ENCODE results near the gene SYT9.

Gene SYT9

GRCh38 chr11:7245341-7245740 lies 6.4 kb upstream of the SYT9 start (continued):
- TF ChIP-seq, protein P1, sequence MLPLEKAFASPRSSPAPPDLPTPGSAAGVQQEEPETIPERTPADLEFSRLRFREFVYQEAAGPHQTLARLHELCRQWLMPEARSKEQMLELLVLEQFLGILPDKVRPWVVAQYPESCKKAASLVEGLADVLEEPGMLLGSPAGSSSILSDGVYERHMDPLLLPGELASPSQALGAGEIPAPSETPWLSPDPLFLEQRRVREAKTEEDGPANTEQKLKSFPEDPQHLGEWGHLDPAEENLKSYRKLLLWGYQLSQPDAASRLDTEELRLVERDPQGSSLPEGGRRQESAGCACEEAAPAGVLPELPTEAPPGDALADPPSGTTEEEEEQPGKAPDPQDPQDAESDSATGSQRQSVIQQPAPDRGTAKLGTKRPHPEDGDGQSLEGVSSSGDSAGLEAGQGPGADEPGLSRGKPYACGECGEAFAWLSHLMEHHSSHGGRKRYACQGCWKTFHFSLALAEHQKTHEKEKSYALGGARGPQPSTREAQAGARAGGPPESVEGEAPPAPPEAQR (tag by site-specific recombination; IDR thresholded peaks at IDR 0.05), result no peak
- TF ChIP-seq, protein P2, sequence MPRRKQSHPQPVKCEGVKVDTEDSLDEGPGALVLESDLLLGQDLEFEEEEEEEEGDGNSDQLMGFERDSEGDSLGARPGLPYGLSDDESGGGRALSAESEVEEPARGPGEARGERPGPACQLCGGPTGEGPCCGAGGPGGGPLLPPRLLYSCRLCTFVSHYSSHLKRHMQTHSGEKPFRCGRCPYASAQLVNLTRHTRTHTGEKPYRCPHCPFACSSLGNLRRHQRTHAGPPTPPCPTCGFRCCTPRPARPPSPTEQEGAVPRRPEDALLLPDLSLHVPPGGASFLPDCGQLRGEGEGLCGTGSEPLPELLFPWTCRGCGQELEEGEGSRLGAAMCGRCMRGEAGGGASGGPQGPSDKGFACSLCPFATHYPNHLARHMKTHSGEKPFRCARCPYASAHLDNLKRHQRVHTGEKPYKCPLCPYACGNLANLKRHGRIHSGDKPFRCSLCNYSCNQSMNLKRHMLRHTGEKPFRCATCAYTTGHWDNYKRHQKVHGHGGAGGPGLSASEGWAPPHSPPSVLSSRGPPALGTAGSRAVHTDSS (tag by site-specific recombination; IDR thresholded peaks at IDR 0.05), result no peak
- TF ChIP-seq, protein P3, sequence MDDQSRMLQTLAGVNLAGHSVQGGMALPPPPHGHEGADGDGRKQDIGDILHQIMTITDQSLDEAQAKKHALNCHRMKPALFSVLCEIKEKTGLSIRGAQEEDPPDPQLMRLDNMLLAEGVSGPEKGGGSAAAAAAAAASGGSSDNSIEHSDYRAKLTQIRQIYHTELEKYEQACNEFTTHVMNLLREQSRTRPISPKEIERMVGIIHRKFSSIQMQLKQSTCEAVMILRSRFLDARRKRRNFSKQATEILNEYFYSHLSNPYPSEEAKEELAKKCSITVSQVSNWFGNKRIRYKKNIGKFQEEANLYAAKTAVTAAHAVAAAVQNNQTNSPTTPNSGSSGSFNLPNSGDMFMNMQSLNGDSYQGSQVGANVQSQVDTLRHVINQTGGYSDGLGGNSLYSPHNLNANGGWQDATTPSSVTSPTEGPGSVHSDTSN (CRISPR knock-in tag; IDR thresholded peaks at IDR 0.05), result no peak
- no peak for TF ChIP-seq ZNF302 (tag by site-specific recombination; IDR thresholded peaks at IDR 0.05; ENCODE audit: low read depth)
- peak; percentile 31; the same call in 1 of the 2 replicates for TF ChIP-seq ZBTB21 (tag by site-specific recombination; IDR thresholded peaks at IDR 0.05)
- no peak for TF ChIP-seq ZNF324 (tag by site-specific recombination; IDR thresholded peaks at IDR 0.05)
- TF ChIP-seq ZNF341 (tag by site-specific recombination; IDR thresholded peaks at IDR 0.05; ENCODE audit: low read depth), result no peak
- TF ChIP-seq, protein P4, sequence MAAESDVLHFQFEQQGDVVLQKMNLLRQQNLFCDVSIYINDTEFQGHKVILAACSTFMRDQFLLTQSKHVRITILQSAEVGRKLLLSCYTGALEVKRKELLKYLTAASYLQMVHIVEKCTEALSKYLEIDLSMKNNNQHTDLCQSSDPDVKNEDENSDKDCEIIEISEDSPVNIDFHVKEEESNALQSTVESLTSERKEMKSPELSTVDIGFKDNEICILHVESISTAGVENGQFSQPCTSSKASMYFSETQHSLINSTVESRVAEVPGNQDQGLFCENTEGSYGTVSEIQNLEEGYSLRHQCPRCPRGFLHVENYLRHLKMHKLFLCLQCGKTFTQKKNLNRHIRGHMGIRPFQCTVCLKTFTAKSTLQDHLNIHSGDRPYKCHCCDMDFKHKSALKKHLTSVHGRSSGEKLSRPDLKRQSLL (tag by site-specific recombination; IDR thresholded peaks at IDR 0.05), result no peak
- TF ChIP-seq KLF16 (tag by site-specific recombination; IDR thresholded peaks at IDR 0.05), result no peak
- TF ChIP-seq, protein P5, sequence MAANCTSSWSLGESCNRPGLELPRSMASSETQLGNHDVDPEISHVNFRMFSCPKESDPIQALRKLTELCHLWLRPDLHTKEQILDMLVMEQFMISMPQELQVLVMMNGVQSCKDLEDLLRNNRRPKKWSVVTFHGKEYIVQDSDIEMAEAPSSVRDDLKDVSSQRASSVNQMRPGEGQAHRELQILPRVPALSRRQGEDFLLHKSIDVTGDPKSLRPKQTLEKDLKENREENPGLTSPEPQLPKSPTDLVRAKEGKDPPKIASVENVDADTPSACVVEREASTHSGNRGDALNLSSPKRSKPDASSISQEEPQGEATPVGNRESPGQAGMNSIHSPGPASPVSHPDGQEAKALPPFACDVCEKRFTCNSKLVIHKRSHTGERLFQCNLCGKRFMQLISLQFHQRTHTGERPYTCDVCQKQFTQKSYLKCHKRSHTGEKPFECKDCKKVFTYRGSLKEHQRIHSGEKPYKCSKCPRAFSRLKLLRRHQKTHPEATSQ (tag by site-specific recombination; IDR thresholded peaks at IDR 0.05), result no peak
- 0 out of 2 replicates have a peak, but pooled peaks have one; percentile 30 for TF ChIP-seq ZNF335 (tag by site-specific recombination; conservative IDR thresholded peaks at IDR 0.05)
- TF ChIP-seq PRDM6 (tag by site-specific recombination; IDR thresholded peaks at IDR 0.05), result peak; percentile 82
- no peak for TF ChIP-seq ZFP41 (tag by site-specific recombination; IDR thresholded peaks at IDR 0.05; ENCODE audit: borderline replicate concordance)
- no peak for TF ChIP-seq ZNF426 (tag by site-specific recombination; IDR thresholded peaks at IDR 0.05)
- TF ChIP-seq ZNF837 (tag by site-specific recombination; IDR thresholded peaks at IDR 0.05), result no peak
- TF ChIP-seq ZNF223 (tag by site-specific recombination; IDR thresholded peaks at IDR 0.05), result no peak
- TF ChIP-seq ZNF239 (tag by site-specific recombination; IDR thresholded peaks at IDR 0.05), result no peak
- no peak for TF ChIP-seq ZNF768 (tag by site-specific recombination; IDR thresholded peaks at IDR 0.05)
- TF ChIP-seq GLI4 (tag by site-specific recombination; IDR thresholded peaks at IDR 0.05), result no peak
- TF ChIP-seq ZNF76 (tag by site-specific recombination; IDR thresholded peaks at IDR 0.05; ENCODE audit: borderline replicate concordance, low read depth), result no peak
- TF ChIP-seq SALL2 (tag by site-specific recombination; IDR thresholded peaks at IDR 0.05; ENCODE audit: borderline replicate concordance), result no peak
- TF ChIP-seq ZNF555 (tag by site-specific recombination; conservative IDR thresholded peaks at IDR 0.05), result no peak
- TF ChIP-seq SCRT1 (tag by site-specific recombination; IDR thresholded peaks at IDR 0.05; ENCODE audit: borderline replicate concordance), result no peak
